OCI-M2 (cell line): Measurements from ENCODE around the gene AGAP3.

ENCODE experiments used
- DNase-seq: peaks from one replicate; lab custom pipeline; 2025; ENCODE audit not compliant: unreplicated experiment; lab: John Stamatoyannopoulos, UW

AGAP3 gene

GRCh38 chr7:151107882-151108281 is 21.6 kb downstream of the AGAP3 start:
- DNase-seq: no peak

GRCh38 chr7:151109094-151110048 is 23.1 kb downstream of the AGAP3 start:
- DNase-seq: no peak

DNA sequence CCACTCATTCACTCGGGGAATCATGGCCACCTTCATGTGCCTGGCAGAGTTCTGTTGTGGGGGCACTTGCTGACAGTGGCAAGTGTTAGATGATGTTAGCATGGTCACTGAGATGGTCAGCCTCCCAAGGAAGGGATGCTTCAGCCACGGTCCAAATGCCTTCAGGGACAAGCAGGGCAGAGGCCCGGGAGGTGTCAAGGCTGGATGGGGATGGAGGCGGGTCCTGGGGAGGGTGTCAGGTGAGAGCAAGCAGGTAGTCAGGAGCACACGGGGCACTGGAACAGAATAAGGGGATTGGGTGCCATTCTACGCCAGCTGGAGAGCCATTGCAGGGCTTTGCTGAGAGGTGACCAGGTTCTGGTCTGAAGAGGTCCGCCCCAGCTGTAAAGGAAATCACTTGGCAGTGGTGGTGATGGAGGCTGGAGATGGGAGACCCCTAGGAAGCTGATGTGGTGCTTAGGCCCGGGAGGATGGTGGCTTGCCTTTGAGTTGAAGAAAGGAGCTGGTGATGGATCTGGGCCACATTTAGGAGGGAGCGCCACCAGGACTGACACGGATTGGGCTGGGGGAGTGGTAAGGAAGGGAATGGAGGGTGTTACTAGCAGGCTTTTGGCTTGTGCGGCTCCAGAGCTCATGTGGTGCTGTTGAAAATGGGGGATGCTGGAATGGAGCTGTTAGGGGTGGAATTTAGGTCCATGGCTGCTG is 24.1 kb downstream of the AGAP3 start:
- no peak for DNase-seq

GRCh38 chr7:151110941-151111645 is 24.8 kb downstream of the AGAP3 start:
- no peak for DNase-seq

GRCh38 chr7:151113344-151114150 is 27.3 kb downstream of the AGAP3 start:
- DNase-seq: no peak

DNA sequence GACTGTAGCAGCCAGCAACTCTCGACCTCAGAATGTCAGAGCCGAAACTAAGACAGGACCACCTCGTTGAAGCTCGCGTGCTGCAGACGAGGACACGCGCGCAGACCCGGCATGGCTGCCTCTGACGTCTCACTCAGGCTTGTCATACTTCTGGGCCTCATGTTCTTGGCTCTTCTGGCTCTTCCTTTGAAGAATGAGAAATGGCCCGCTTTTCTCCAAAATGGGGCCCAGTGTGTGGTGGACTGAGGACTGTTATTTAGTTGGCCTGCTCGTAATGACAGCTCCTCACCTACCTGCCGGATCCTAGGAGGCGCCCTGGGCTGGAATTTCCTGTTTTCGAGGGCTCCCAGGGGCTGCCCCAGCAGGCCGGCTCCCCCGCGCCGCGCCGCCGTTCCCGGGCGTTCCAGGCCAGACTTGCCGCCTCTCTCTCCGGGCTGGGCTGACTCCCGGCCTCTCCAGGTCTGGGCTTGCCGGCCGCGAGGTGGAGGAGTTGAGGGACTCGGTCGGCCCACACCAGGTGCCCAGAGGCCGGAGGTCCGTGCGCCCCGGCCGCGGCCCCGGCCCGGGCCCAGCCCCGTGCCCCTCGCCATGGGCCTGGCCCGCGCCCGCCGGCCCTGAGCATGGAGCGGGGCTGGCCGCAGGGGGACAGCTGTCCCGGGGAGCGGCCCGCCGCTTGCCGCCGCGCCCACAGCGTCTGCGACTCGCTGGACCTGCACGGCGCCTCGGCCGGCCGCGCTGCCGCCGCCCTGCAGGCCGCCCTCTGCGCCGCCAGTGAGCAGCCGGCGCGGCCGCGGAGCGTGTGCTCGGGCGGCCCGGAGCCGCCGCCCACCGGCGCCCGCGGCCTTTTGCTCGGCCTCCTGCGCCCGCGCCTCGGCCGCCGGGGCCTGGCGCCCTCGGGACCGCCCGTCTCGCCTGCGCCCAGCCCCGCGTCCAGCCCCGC is 28.1 kb downstream of the AGAP3 start:
- DNase-seq: no peak

DNA sequence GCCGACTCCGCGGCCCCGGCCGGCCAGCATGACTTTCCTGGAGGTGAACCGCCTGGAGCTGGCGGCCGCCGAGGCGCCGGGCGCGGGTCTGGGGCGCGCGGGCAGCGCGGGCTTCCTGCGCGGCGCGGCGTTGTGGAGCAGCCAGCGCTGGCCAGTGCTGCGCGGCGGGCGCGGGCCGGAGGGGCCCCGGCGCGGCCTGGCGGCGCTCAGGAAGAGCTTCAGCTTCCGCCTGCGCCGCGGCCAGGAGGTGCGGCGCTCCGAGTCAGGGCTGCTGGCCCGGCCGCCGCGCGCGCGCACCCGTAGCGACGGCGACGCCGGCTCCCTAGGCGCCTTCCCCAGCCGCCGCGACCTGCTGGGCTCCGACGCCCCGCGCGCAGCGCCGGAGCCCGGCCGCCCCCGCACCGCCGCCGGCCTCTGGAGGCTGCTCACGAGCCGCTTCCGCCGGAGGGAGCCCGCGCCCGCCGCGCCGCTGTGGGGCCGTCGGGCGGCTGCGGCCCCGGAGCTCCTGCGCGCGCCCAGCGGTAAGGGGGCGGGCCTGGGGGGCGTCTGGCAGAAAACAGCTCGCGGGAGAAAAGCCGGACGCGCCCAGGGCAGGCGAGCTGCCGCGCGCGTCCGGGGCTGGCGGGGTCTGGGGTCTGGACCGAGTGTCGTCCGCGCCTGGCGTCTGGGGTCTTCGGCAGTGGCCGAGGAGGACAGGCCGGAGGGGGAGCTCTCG is 29.0 kb downstream of the AGAP3 start:
- DNase-seq: no peak

GRCh38 chr7:151115836-151116418 is 29.7 kb downstream of the AGAP3 start:
- DNase-seq: no peak

DNA sequence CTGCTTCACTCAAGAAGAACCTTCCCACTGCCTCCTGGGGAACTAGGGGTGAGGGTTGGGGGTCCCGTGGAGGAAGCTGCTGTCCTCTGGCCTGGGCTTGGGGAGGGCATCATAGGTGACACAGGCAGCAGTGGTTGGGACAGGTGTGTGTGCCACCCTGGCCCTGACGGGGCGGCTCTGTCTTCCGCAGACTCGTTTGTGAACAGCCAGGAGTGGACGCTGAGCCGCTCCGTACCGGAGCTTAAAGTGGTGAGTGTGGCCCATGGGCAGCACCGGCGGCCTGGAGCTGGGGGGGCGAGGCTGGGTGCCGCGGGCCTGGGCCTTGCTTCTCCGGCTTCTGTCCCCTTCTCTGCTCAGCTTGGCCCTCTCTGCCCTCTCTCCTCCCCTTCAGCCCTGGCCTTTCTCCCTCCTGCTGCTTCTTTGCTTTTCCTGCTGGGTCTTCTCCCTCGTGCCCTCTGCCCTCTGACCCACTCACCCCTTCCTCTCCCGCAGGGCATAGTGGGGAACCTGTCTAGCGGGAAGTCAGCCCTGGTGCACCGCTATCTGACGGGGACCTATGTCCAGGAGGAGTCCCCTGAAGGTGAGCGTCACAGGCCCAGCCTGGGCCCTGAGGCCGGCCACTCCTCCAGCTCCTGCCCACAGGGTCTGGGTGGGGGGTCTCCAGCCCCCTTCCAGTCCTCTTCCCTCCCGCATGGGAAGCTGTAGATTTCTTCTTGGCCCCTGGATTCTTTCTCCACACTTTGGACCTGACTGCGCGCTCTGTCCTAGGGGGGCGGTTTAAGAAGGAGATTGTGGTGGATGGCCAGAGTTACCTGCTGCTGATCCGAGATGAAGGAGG is 30.5 kb downstream of the AGAP3 start:
- no peak for DNase-seq

DNA sequence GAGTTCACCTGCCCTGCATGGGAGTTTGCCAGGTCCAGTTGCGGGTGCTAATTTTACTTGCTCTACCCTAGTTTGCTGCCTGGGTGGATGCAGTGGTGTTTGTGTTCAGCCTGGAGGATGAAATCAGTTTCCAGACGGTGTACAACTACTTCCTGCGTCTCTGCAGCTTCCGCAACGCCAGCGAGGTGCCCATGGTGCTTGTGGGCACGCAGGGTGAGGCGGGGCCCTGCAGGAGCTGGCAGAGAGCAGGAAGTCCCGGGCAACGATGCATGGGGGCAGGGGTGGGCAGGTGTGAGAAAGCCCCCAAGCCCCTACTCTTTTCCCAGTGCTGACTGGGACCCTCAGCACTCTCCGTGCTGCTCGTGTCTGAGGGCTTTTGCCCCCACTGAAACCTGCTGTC is 31.3 kb downstream of the AGAP3 start:
- no peak for DNase-seq

DNA sequence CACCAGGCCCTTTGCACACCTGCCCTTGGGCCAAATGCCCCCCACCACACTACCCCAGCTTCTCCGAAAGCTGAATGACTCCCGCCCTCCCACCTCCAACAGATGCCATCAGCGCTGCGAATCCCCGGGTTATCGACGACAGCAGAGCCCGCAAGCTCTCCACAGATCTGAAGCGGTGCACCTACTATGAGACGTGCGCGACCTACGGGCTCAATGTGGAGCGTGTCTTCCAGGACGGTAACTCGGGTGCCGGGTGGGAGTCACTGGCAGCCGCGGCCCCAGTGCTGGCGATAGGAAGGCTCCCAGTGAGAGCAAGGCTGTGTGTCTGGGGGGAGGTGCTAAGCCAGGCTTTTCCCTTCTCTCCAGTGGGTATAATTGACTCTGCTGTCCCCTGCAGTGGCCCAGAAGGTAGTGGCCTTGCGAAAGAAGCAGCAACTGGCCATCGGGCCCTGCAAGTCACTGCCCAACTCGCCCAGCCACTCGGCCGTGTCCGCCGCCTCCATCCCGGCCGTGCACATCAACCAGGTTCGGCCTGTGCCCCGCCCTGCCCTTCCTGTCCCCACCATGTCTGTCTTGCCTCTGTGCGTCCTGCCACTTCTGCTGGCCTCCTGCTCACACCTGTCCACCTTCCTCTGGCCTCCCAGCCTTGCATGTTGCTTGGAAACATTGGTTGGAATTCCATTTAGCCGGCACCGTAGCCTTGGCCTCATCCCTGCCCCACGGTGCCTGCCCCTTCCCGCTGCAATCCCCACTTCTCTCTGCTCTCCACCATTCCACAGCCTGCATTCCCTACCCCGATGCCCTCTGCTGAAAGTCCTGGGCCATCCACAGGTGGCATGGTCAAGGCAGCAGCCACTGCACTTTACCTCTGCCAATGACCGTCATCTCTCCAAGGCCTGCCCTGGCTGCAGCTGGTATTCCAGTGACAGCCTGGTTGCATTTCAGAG is 32.1 kb downstream of the AGAP3 start:
- no peak for DNase-seq

GRCh38 chr7:151119055-151119415 is 32.8 kb downstream of the AGAP3 start:
- DNase-seq: no peak

GRCh38 chr7:151119902-151120301 is 33.6 kb downstream of the AGAP3 start:
- DNase-seq: no peak

- DNase-seq: no peak
Observed at GRCh38 chr7:151120896-151121295, 34.6 kb downstream of the AGAP3 start.

- no peak for DNase-seq
Observed at GRCh38 chr7:151121380-151122170, 35.3 kb downstream of the AGAP3 start.

DNA sequence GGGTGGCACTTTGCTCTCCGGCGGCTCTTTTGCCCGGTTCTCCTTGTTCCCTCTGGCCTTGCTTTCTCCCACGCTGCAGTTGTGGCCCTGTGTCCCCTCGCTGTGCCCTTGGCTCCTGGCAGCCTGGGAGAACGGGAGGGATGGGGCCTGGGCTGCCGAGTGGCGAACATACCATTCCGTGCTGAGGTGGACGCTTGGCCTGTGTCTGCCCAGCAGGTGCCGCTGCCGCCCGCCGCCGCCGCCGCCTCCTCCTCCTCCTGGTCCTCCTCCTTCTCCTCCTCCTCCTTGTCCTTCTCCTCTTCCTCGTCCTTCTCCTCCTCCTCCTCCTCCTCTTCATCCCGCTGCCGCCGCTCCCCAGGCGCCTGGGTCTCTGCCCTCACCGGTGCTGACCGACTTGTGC is 36.0 kb downstream of the AGAP3 start:
- DNase-seq: no peak
